Activated T-helper 17 cell treated with anti-CD3 and anti-CD28 coated beads, Interleukin-2, amount 50 U/mL, for 72 hours (primary cell): ENCODE data around the gene ASCL4. TPM values are rescaled to one million over a fixed set of nuclear protein-coding genes. Genes with fewer than 3 reads are reported as not detected.

Experiments
- ATAC-seq: fragments of 150-1000 bp; cut with Tn5 transposase; replicated peaks from 2 replicates; pipeline ENCODE4 v1.10.0; 2021; ENCODE audit warnings: mild to moderate bottlenecking, moderate library complexity
- H3K27ac Mint-ChIP-seq: one replicate; pipeline ENCODE4 v1.8.0; 2022; ENCODE audit warnings: mixed read lengths
- H3K27me3 Mint-ChIP-seq: one replicate; pipeline ENCODE4 v1.8.0; 2022; ENCODE audit warnings: mixed read lengths
- H3K36me3 Mint-ChIP-seq: one replicate; pipeline ENCODE4 v1.8.0; 2022; ENCODE audit warnings: low read depth, mild to moderate bottlenecking, mixed read lengths
- H3K4me1 Mint-ChIP-seq: one replicate; pipeline ENCODE4 v1.8.0; 2022; ENCODE audit warnings: mixed read lengths
- H3K4me3 Mint-ChIP-seq: one replicate; pipeline ENCODE4 v1.8.0; 2022; ENCODE audit warnings: mild to moderate bottlenecking, mixed read lengths
- H3K9me3 Mint-ChIP-seq: one replicate; pipeline ENCODE4 v1.8.0; 2022; ENCODE audit warnings: mixed read lengths
- total RNA-seq, 2 donors: library from RNA; stranded (reverse); gene quantifications; one replicate each; pipeline ENCODE4 v1.2.3, GENCODE V29; 2022

ASCL4 gene
- total RNA-seq, 2 donors from 2014 or later, result not detected

DNA sequence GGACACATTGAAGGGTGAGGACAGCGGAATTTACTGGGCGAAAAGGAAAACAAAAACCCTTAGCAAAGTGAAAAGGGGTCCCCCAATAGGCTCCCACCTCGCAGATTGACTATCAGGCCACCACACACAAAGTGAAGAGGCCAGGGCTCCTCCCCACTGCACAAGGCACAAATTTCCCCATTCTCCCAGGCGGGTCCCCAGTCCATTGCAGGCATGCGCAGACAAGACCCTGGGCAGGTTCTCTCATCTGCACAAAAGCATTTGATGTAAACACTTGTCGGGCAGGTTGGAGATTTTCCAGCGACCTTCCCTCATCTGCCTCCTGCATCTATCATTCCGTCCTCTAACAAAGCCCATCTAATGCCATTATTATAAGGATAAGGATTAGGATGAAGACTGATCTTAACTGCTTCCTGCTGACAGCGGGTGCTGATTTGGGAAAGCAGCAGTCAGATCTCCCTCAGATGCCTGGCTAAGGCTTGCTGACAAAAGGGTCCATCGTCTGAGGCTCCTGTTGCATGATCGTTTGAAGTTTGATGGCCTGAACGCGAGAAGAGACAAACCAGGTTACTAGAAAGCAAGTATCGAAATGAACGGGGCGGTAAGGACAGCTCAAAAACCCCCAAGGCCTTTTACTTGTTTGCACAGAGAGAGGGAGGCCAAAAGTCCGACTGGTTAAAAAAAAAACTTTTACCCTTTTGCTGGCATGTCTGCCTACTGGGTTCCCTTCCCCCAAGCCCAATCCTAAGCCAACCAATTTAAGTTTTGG, 14.4 kb downstream of the ASCL4 start:
- H3K27me3 Mint-ChIP-seq, result peaks cover 17% of the 10 kb centered on the region
- H3K9me3 Mint-ChIP-seq, result peaks cover 4% of the 10 kb centered on the region
- no peak for ATAC-seq
- H3K36me3 Mint-ChIP-seq, result no peaks in the 10 kb centered on the region
- no peak overlapping the region for H3K27ac Mint-ChIP-seq
- no peak overlapping the region for H3K4me3 Mint-ChIP-seq
- H3K4me1 Mint-ChIP-seq, result no peaks in the 10 kb centered on the region

DNA sequence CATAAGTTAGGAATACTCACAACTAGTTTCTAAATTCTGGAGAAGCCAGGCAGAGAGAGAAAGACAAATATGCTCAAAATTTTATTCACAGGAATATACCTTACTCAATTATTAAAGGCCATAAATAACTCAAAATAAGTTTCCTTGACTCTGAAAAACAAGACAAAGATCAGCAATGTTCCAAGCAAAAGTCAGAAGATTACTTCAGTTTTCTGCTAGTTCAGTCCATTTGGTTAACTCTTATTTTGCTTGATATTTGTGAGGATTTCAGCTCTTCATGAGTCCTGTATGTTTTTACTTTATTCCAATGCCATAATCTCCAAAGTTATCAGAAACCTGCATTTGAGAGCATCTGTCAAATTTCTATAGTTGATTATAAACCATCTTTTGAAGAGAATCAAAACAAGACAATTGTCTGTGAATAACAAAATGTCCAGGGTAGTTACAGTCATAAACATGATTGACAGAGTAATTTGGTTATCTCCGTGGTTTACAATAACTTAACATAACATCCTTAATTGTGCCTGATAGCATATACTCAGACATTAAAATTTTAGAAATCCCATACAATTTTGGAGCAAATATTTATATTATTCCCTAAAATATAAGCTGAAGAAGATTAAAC, 17.1 kb downstream of the ASCL4 start:
- H3K36me3 Mint-ChIP-seq, result no peaks in the 10 kb centered on the region
- peaks cover 4% of the 10 kb centered on the region for H3K9me3 Mint-ChIP-seq
- H3K4me3 Mint-ChIP-seq, result no peak overlapping the region
- no peaks in the 10 kb centered on the region for H3K4me1 Mint-ChIP-seq
- no peak overlapping the region for H3K27ac Mint-ChIP-seq
- peaks cover 35% of the 10 kb centered on the region for H3K27me3 Mint-ChIP-seq
- ATAC-seq, result no peak

DNA sequence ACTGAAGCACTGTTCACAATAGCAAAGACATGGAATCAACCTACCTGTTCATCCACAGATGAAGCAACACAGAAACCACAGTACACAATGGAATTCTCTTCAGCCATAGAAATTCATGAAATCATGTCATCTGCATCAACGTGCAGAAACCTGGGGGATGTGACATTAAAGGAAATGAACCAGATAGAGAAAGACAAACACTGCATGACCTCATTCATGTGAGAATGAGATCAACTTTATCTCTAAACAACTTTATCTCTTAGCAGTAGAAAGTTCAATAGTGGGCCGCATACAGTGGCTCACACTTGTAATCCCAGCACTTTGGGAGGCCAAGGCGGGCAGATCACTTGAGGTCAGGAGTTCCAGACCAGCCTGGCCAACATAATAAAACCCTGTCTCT, 19.9 kb downstream of the ASCL4 start:
- Mint-ChIP-seq H3K27ac (no peak overlapping the region), H3K27me3 (peaks cover 28% of the 10 kb centered on the region), H3K9me3 (peaks cover 4% of the 10 kb centered on the region), H3K36me3 (no peaks in the 10 kb centered on the region), H3K4me3 (no peak overlapping the region), H3K4me1 (no peaks in the 10 kb centered on the region)
- ATAC-seq, result no peak

DNA sequence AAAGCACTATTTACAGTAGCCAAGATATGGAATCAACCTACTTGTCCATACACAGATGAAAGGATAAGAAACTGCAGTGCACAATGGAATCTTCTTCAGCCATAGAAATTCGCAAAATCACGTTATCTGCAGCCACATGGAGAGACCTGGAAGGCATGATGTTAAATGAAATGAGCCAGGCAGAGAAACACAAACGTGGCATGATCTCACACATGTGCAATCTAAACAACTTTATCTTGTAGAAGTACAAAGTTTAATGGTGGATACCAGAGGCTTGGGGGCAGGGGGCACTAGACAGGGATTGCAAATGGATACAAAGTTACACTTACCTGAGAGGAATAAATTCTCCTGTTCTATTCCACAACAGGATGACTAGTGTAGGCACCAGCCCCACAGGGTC, 24.1 kb downstream of the ASCL4 start:
- H3K27me3 Mint-ChIP-seq, result peaks cover 30% of the 10 kb centered on the region
- H3K36me3 Mint-ChIP-seq, result no peaks in the 10 kb centered on the region
- H3K4me3 Mint-ChIP-seq, result no peak overlapping the region
- no peak overlapping the region for H3K27ac Mint-ChIP-seq
- no peaks in the 10 kb centered on the region for H3K9me3 Mint-ChIP-seq
- no peak for ATAC-seq
- H3K4me1 Mint-ChIP-seq, result no peaks in the 10 kb centered on the region

DNA sequence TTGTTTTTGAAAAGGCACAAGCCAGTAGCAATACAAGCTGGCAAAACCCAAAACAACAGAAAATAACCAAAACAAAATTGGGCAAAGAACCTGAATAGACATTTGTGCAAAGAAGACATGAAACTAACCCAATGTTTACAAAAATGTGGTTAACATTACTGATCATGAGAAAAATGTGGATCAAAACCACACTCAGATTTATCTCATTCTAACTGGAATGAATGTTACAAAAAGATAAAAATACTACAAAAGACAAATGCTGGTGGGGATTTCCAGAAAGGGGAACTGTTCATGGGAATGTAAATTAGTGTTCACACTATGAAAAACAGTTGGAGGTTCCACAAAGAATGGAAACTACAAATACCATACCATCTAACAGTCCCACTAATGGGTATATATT, 26.6 kb downstream of the ASCL4 start:
- Mint-ChIP-seq H3K4me3 (no peak overlapping the region), H3K4me1 (no peaks in the 10 kb centered on the region), H3K27me3 (peaks cover 16% of the 10 kb centered on the region), H3K9me3 (no peaks in the 10 kb centered on the region), H3K36me3 (no peaks in the 10 kb centered on the region), H3K27ac (no peak overlapping the region)
- no peak for ATAC-seq

DNA sequence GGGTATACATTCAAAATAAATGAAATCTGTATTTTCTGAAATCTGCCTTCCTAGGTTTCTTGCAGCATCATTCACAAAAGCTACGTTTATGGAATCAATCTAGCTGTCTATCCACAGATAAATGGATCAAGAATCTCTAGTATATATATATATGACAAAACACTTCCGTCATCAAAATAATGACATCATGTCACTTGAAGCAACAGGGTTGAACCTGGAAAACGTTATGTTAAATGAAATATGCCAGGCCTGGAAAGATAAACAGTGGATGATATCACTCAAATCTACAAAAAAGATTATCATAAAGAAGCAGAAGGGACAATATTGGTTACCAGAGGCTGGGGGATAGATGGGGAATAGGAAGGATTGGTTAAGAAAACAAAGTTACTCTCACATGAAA, 28.6 kb downstream of the ASCL4 start:
- no peaks in the 10 kb centered on the region for H3K4me1 Mint-ChIP-seq
- H3K9me3 Mint-ChIP-seq, result no peaks in the 10 kb centered on the region

DNA sequence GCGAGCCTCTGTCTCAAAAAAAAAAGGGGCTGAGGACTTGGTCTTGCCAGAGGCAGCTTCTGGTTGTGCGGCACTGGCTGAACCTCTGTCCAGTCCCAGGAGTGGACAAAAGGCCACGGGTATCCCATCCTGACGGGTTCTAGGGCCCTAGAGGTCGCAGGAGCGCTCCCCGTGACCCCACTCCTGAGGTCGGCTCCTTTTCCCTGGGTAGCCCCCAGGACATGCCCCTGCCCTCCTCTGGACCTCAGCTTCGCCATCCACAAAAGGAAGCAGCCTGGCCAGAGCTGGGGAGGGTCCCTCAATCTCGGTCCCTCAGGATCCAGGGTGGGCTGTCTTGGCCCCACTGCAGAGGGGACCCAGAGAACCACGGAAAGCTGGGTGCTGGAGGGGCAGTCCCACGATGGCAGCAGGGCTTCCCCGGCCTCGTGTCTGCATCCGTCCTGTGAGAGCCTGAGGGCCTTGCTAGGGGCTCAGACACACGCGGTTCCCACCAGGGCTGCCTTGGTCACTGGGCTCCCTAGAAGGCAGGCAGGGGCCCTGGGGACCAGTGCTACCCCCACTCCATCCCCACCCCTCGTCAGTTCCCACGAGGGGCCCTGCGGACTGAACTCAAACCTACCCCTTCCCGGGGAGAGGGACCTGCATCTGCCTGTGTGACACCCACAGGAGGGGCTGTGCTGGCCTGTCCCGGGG, 31.1 kb downstream of the ASCL4 start:
- Mint-ChIP-seq H3K27ac (no peak overlapping the region), H3K27me3 (peaks cover 17% of the 10 kb centered on the region), H3K4me3 (no peak overlapping the region), H3K9me3 (no peaks in the 10 kb centered on the region), H3K4me1 (no peaks in the 10 kb centered on the region), H3K36me3 (no peaks in the 10 kb centered on the region)
- ATAC-seq, result no peak

More for the DNA sequence above, 28.6 kb downstream of the ASCL4 start:
- H3K27me3 Mint-ChIP-seq, result peaks cover 15% of the 10 kb centered on the region
- no peak overlapping the region for H3K4me3 Mint-ChIP-seq
- no peaks in the 10 kb centered on the region for H3K36me3 Mint-ChIP-seq
- ATAC-seq, result no peak
- no peak overlapping the region for H3K27ac Mint-ChIP-seq

DNA sequence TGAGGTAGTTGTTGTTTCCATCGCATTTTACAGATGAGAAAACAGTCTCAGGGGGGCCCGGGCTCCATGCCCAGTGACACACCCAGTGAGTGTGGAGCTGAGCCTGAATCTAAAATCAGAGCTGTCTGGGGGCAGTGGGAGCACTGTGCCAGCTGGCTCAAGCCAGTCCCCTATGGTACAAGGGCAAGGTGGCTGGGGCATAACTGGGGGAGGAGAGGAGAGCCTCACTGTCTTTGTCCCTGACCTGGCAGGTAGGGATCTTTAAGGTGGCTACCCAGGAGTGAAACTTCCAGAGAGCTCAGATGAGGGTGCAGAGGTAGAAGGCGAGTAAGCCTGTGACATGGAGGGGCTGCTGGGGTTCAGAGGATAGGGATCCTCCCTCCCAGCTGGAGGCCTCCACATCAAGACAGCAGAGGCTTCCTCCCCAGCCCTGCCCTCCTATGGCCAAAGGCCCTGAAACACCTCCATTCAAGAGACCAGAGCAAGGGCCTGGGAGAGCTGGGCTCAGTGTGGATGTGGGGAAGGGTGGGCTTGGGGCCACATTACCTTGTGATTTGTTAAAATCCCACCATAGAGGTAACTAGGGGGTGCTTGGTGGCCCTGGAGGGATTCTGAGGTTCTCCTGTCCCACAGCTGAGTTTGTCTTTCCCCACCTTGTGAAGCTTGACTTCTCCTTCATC, 33.1 kb downstream of the ASCL4 start:
- no peaks in the 10 kb centered on the region for H3K36me3 Mint-ChIP-seq
- no peaks in the 10 kb centered on the region for H3K4me1 Mint-ChIP-seq
- ATAC-seq, result no peak
- no peaks in the 10 kb centered on the region for H3K9me3 Mint-ChIP-seq
- peaks cover 13% of the 10 kb centered on the region for H3K27me3 Mint-ChIP-seq
- no peak overlapping the region for H3K27ac Mint-ChIP-seq
- H3K4me3 Mint-ChIP-seq, result no peak overlapping the region

DNA sequence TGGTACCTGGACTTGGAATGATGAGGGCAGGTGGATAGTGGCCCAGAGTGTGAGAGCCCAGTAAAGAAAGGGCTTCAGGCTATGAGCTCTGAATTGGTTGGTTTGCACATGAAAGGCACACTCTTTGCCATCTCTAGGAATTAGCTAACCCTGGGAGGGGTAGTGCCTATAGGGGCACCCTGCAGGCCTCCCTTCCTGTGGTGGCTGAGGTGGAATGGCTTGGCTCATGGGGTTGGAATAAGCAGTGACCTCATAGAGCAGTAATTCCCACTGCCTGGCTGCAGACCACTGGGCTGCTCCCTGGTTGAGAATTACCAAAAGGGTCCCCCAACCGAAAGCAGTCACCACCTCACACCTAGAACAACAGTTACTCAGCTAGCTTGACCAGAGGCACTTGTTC, 42.7 kb downstream of the ASCL4 start:
- Mint-ChIP-seq H3K27ac (no peak overlapping the region), H3K36me3 (no peaks in the 10 kb centered on the region), H3K4me3 (no peak overlapping the region), H3K9me3 (peaks cover 6% of the 10 kb centered on the region), H3K4me1 (no peaks in the 10 kb centered on the region), H3K27me3 (peaks cover 5% of the 10 kb centered on the region)
- ATAC-seq, result no peak

DNA sequence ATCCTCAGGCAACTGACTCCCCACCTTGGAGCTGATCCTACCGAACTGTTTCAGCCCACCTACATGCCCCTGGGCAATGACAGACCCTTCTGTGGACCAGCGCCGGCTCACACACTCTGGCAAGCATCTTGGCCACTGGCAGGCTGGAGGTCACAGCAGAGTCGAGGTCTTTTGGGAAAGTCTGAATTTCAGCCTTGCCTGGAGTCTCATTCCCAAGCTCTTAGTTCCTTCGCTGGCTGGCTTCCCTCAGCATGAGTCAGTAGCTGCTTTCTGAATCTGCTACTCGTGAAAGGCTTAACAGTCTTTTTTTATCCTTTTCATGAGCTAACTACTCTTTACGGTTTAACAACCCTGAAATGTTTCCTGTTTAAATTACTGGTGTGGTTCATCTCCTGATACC, 44.5 kb downstream of the ASCL4 start:
- Mint-ChIP-seq H3K27ac (no peak overlapping the region), H3K4me1 (no peaks in the 10 kb centered on the region), H3K36me3 (no peaks in the 10 kb centered on the region), H3K4me3 (no peak overlapping the region), H3K27me3 (peaks cover 18% of the 10 kb centered on the region), H3K9me3 (peaks cover 6% of the 10 kb centered on the region)
- no peak for ATAC-seq

DNA sequence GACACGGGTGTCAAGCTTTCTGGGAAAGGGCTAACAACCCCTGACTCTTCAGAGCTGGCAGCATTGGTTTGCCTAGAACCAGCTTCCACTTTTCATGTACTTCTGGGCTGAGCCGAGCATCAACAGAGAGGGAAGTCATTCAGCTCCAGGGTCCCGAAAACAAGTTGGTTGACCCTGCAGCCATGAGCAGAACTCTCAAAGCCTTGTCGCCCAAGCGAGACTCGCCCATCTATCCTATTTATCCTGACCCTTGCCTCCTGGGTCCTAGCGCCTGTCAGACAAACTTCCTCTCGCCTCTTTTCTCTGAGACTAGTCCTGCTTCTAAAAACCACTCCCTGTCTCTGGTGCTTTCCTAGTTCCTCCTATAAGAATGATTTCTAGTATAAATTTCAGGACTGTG, 47.9 kb downstream of the ASCL4 start:
- Mint-ChIP-seq H3K27ac (no peak overlapping the region), H3K36me3 (no peaks in the 10 kb centered on the region), H3K4me1 (no peaks in the 10 kb centered on the region), H3K9me3 (peaks cover 24% of the 10 kb centered on the region), H3K27me3 (peaks cover 21% of the 10 kb centered on the region), H3K4me3 (no peak overlapping the region)
- ATAC-seq, result no peak

Other genes with a start within 250 kb of the ASCL4 start
- gene PWP1, start 88.9 kb upstream of the ASCL4 start, total RNA-seq, result 10 to 100 TPM; 40.2 to 72.3 TPM
- 10 to 100 TPM; 28.1 to 32.6 TPM for gene PRDM4, start 13.6 kb upstream of the ASCL4 start, total RNA-seq